Mammary epithelial cell (primary cell): ENCODE results near the gene DENND5A.

ENCODE experiments used
- EZH2 ChIP-seq: IDR thresholded peaks from 2 replicates; pipeline ENCODE4 v1.6.1; 2012; ENCODE audit warnings: low read length, inconsistent platforms, borderline replicate concordance
- TF ChIP-seq, protein P1 (sequence below), 2 donors: IDR thresholded peaks in 1 of 2; conservative IDR thresholded peaks in 1 of 2; 2 replicates each; pipeline ENCODE4 v1.5.1; 2011 to 2012; ENCODE audit warnings: inconsistent platforms in 2 of 2, low read length in 2 of 2, mild to moderate bottlenecking in 2 of 2, control low read depth in 1 of 2, low read depth in 1 of 2; ENCODE audit not compliant: insufficient read depth in 1 of 2; ENCODE audit errors: extremely low read depth in 1 of 2

DNA sequence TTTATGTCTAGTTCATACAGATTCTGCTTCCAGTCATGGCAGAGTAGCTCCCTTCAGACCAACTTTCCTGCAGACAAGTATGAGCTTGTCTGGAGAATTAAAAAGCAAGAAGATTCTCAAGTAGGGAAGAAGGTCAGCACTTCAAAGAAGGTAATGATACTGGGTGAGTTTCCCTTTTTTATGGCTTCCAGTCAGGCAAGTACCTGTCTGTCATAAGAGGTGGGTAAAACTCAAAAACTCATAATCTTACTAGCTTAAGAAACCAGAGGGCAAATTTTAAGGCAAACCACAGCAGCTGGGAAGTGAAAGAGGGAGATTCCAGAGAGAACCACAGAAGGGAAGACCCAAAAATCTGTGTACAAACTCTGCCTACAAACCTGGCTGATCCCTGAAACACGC lies 54.2 kb downstream of the DENND5A start:
- no peak for TF ChIP-seq EZH2
- TF ChIP-seq, protein P1, sequence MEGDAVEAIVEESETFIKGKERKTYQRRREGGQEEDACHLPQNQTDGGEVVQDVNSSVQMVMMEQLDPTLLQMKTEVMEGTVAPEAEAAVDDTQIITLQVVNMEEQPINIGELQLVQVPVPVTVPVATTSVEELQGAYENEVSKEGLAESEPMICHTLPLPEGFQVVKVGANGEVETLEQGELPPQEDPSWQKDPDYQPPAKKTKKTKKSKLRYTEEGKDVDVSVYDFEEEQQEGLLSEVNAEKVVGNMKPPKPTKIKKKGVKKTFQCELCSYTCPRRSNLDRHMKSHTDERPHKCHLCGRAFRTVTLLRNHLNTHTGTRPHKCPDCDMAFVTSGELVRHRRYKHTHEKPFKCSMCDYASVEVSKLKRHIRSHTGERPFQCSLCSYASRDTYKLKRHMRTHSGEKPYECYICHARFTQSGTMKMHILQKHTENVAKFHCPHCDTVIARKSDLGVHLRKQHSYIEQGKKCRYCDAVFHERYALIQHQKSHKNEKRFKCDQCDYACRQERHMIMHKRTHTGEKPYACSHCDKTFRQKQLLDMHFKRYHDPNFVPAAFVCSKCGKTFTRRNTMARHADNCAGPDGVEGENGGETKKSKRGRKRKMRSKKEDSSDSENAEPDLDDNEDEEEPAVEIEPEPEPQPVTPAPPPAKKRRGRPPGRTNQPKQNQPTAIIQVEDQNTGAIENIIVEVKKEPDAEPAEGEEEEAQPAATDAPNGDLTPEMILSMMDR (conservative IDR thresholded peaks at IDR 0.05 in 1 of 2, IDR thresholded peaks at IDR 0.05 in 1 of 2; ENCODE audit: extremely low read depth in 1 of 2, insufficient read depth in 1 of 2, low read depth in 1 of 2, low read length in 2 of 2), result no peak
